Measurements from ENCODE around the gene PAK5.

Gene PAK5

GRCh38 chr20:9789131-9789530 is 49.7 kb downstream of the PAK5 start:
- no peak for DNase-seq (ENCODE audit: low spot score)

- no peak for DNase-seq (ENCODE audit: low spot score)
Observed at GRCh38 chr20:9775176-9775575, 63.7 kb downstream of the PAK5 start.

GRCh38 chr20:9769954-9770353 is 68.9 kb downstream of the PAK5 start:
- DNase-seq (ENCODE audit: low spot score) = no peak

GRCh38 chr20:9761476-9761875 is 77.4 kb downstream of the PAK5 start:
- DNase-seq (ENCODE audit: low spot score) = no peak

GRCh38 chr20:9759392-9759791 is 79.5 kb downstream of the PAK5 start:
- DNase-seq (ENCODE audit: low spot score) = no peak

- DNase-seq (ENCODE audit: low spot score) = no peak
Observed at GRCh38 chr20:9758752-9759151, 80.1 kb downstream of the PAK5 start.

GRCh38 chr20:9756660-9757059 is 82.2 kb downstream of the PAK5 start:
- no peak for DNase-seq (ENCODE audit: low spot score)

GRCh38 chr20:9755301-9755700 is 83.6 kb downstream of the PAK5 start:
- no peak for DNase-seq (ENCODE audit: low spot score)

- no peak for DNase-seq (ENCODE audit: low spot score)
Observed at GRCh38 chr20:9744551-9744950, 94.3 kb downstream of the PAK5 start.

- DNase-seq (ENCODE audit: low spot score) = no peak
Observed at GRCh38 chr20:9743871-9744270, 95.0 kb downstream of the PAK5 start.

GRCh38 chr20:9742821-9743220 is 96.1 kb downstream of the PAK5 start:
- DNase-seq (ENCODE audit: low spot score) = no peak

- no peak for DNase-seq (ENCODE audit: low spot score)
Observed at GRCh38 chr20:9741996-9742395, 96.9 kb downstream of the PAK5 start.

GRCh38 chr20:9740486-9740885 is 98.4 kb downstream of the PAK5 start:
- no peak for DNase-seq (ENCODE audit: low spot score)

GRCh38 chr20:9739991-9740390 is 98.9 kb downstream of the PAK5 start:
- no peak for DNase-seq (ENCODE audit: low spot score)

GRCh38 chr20:9736373-9736772 is 102.5 kb downstream of the PAK5 start:
- no peak for DNase-seq (ENCODE audit: low spot score)

GRCh38 chr20:9723501-9724202 is 115.2 kb downstream of the PAK5 start:
- no peak for DNase-seq (ENCODE audit: low spot score)

GRCh38 chr20:9711872-9712271 is 127.0 kb downstream of the PAK5 start:
- no peak for DNase-seq (ENCODE audit: low spot score)

GRCh38 chr20:9710685-9711084 is 128.2 kb downstream of the PAK5 start:
- no peak for DNase-seq (ENCODE audit: low spot score)

- DNase-seq (ENCODE audit: low spot score) = no peak
Observed at GRCh38 chr20:9705722-9706476, 133.0 kb downstream of the PAK5 start.

GRCh38 chr20:9699181-9699580 is 139.7 kb downstream of the PAK5 start:
- DNase-seq (ENCODE audit: low spot score) = peak; percentile 54

- peak; percentile 3 for DNase-seq (ENCODE audit: low spot score)
Observed at GRCh38 chr20:9689041-9689440, 149.8 kb downstream of the PAK5 start.

GRCh38 chr20:9686866-9687265 is 152.0 kb downstream of the PAK5 start:
- DNase-seq (ENCODE audit: low spot score) = no peak

- no peak for DNase-seq (ENCODE audit: low spot score)
Observed at GRCh38 chr20:9686455-9686854, 152.4 kb downstream of the PAK5 start.

- DNase-seq (ENCODE audit: low spot score) = no peak
Observed at GRCh38 chr20:9686001-9686400, 152.9 kb downstream of the PAK5 start.
